HT1080 (cell line): ENCODE data around the gene MYOF. TPM values are rescaled to one million over a fixed set of nuclear protein-coding genes. Genes with fewer than 3 reads are reported as not detected.
"Not testable (repeated sequence)": the region's sequence is repeated elsewhere in the genome, so short reads cannot be mapped to it uniquely, and the experiment has no call there.

Experiments used
- DNase-seq: peaks from one replicate; pipeline ENCODE4 v3.0.0-alpha.2; 2015; ENCODE audit warnings: low read depth
- total RNA-seq: library from RNA; depleted of rRNA; stranded (reverse); fragments of >200 nt; shearing (Covaris generic); gene quantifications from 2 replicates; pipeline ENCODE4 v1.2.3, GENCODE V29; 2014

Gene MYOF
- total RNA-seq, 1 experiment from 2014 or later, result 85.0 TPM

GRCh38 chr10:93299606-93300287 lies 182.4 kb downstream of the MYOF start:
- DNase-seq, result no peak

- DNase-seq, result no peak
Measured at GRCh38 chr10:93299195-93299594, 182.9 kb downstream of the MYOF start.

GRCh38 chr10:93296151-93296550 lies 186.0 kb downstream of the MYOF start:
- DNase-seq, result no peak

- DNase-seq, result peak; percentile 47
Measured at GRCh38 chr10:93293999-93294398, 188.1 kb downstream of the MYOF start.

GRCh38 chr10:93290661-93291354 lies 191.3 kb downstream of the MYOF start:
- DNase-seq, result no peak

- DNase-seq, result peak; percentile 84
Measured at GRCh38 chr10:93288679-93289634, 193.2 kb downstream of the MYOF start.

GRCh38 chr10:93287775-93288174 lies 194.4 kb downstream of the MYOF start:
- DNase-seq, result no peak

GRCh38 chr10:93284246-93284645 lies 197.9 kb downstream of the MYOF start:
- not testable (repeated sequence) for DNase-seq

- no peak for DNase-seq
Measured at GRCh38 chr10:93281367-93281720, 200.8 kb downstream of the MYOF start.

- no peak for DNase-seq
Measured at GRCh38 chr10:93280699-93281366, 201.3 kb downstream of the MYOF start.

GRCh38 chr10:93280121-93280698 lies 201.9 kb downstream of the MYOF start:
- DNase-seq, result no peak

- DNase-seq, result no peak
Measured at GRCh38 chr10:93277360-93277759, 204.8 kb downstream of the MYOF start.

GRCh38 chr10:93274419-93274818 lies 207.7 kb downstream of the MYOF start:
- DNase-seq, result no peak

- DNase-seq, result no peak
Measured at GRCh38 chr10:93272884-93273675, 209.1 kb downstream of the MYOF start.

- DNase-seq, result no peak
Measured at GRCh38 chr10:93271347-93271746, 210.8 kb downstream of the MYOF start.

- no peak for DNase-seq
Measured at GRCh38 chr10:93269281-93269680, 212.9 kb downstream of the MYOF start.

GRCh38 chr10:93268021-93268420 lies 214.1 kb downstream of the MYOF start:
- no peak for DNase-seq

- DNase-seq, result no peak
Measured at GRCh38 chr10:93267521-93267920, 214.6 kb downstream of the MYOF start.

- no peak for DNase-seq
Measured at GRCh38 chr10:93266858-93267257, 215.3 kb downstream of the MYOF start.

GRCh38 chr10:93261961-93262610 lies 220.0 kb downstream of the MYOF start:
- peak; percentile 56 for DNase-seq
